Muscle of leg (tissue), 11 donors: Measurements from ENCODE around the gene ERFL. TPM values are rescaled to one million over a fixed set of nuclear protein-coding genes. Genes with fewer than 3 reads are reported as not detected.

Experiments used
- DNase-seq: peaks from one replicate; pipeline ENCODE4 v3.0.0; 2013
- H3K27ac ChIP-seq: one replicate; pipeline ENCODE4 v1.5.1; 2013; ENCODE audit warnings: mild to moderate bottlenecking, low read length, control low read depth
- H3K27me3 ChIP-seq: one replicate; pipeline ENCODE4 v1.6.1; 2013; ENCODE audit warnings: low read length; ENCODE audit not compliant: control insufficient read depth, insufficient read depth
- H3K36me3 ChIP-seq: one replicate; pipeline ENCODE4 v1.6.1; 2013; ENCODE audit warnings: low read length; ENCODE audit not compliant: control insufficient read depth, insufficient read depth
- H3K4me1 ChIP-seq: one replicate; pipeline ENCODE4 v1.6.1; 2013; ENCODE audit warnings: low read length; ENCODE audit not compliant: control insufficient read depth, insufficient read depth
- H3K4me3 ChIP-seq: one replicate; pipeline ENCODE4 v1.5.1; 2013; ENCODE audit warnings: low read length, control low read depth
- H3K9me3 ChIP-seq: replicated peaks from 2 replicates; pipeline ENCODE4 v1.6.1; 2013; ENCODE audit warnings: low read depth, low read length; ENCODE audit not compliant: control insufficient read depth
- WGBS: methylation state at CpG from one replicate; pipeline ENCODE4 v1.1.5; 2013; ENCODE audit warnings: missing lambda C conversion rate; ENCODE audit not compliant: insufficient coverage; 5-methylcytosine and 5-hydroxymethylcytosine counted together
- polyA plus RNA-seq, 8 donors: library from polyadenylated mRNA; unstranded; fragments of 120-200 nt; gene quantifications; one replicate each; pipeline versions ENCODE4 v1.2.1 to v1.2.3, GENCODE V29; 2013; ENCODE audit warnings: inconsistent platforms in 1 of 8, low replicate concordance in 1 of 8; ENCODE audit not compliant: insufficient read length in 8 of 8, insufficient read depth in 1 of 8
- total RNA-seq: library from RNA; stranded (reverse); fragments of 120-200 nt; gene quantifications from one replicate; pipeline ENCODE4 v1.2.4, GENCODE V29; 2013

ERFL gene
- total and polyA plus RNA-seq, 9 donors: 0.04 to 0.31 (median 0.12) TPM

GRCh38 chr19:41911889-41912731 is 16.1 kb downstream of the ERFL start:
- Histone ChIP-seq H3K27ac (no peak overlapping the region), H3K27me3 (peaks cover 80% of the 10 kb centered on the region), H3K36me3 (peaks cover 4% of the 10 kb centered on the region), H3K9me3 (no peaks in the 10 kb centered on the region), H3K4me1 (no peaks in the 10 kb centered on the region), H3K4me3 (no peak overlapping the region)
- 6% methylated on average over 23 of the region's 29 CpGs for WGBS
- no peak for DNase-seq

DNA sequence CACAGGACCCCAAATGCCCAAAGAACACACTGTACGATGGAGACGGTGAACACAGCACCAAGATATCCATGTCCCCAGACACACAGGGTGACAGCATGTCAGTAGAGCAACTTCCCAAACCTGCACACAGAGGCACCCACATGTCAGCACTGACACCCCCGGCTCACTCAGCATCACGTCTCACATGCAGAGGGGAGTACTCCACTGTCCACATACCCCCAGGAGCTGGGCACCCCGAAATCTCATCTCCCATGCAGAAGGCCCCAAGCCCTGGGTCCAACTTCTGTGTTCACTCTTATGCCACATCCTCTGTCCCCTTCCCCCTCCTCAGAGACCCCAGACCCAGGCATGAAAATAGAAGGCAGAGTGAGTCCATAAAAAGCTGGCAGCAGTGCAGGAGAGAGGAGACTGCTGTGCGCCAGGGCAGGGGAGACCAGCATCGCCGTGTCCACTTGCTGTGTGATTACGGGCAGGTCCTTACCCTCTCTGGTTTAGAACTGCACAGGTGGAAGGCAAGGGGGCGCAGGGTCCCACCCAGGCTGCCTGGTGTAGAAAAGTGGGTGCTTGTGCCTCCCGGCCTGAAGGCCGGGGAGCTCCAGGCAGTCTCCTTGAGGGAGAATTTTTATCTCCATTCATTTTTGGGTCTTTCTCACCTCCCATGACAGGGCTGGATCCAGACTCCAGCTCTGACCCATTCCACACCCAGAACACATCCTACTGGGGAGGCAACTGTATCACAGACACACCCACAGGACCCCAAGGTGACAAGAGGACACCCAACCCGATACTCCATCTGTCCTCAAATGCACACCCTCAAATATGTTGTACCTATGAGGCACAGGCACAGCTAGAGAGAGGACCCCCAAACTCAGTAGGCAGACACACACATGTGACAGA is 17.0 kb downstream of the ERFL start:
- H3K4me1 ChIP-seq: no peaks in the 10 kb centered on the region
- WGBS: 64% methylated on average over 6 of the region's 13 CpGs
- no peak overlapping the region for H3K4me3 ChIP-seq
- H3K27ac ChIP-seq: no peak overlapping the region
- no peak for DNase-seq
- H3K9me3 ChIP-seq: no peaks in the 10 kb centered on the region
- H3K27me3 ChIP-seq: peaks cover 71% of the 10 kb centered on the region
- H3K36me3 ChIP-seq: peaks cover 12% of the 10 kb centered on the region

- Histone ChIP-seq H3K27ac (no peak overlapping the region), H3K4me1 (no peaks in the 10 kb centered on the region), H3K9me3 (no peaks in the 10 kb centered on the region), H3K4me3 (no peak overlapping the region), H3K27me3 (peaks cover 63% of the 10 kb centered on the region), H3K36me3 (peaks cover 20% of the 10 kb centered on the region)
- DNase-seq: no peak
- 73% methylated on average over 12 of the region's 12 CpGs for WGBS
Measured at GRCh38 chr19:41910240-41910991, 17.8 kb downstream of the ERFL start.

DNA sequence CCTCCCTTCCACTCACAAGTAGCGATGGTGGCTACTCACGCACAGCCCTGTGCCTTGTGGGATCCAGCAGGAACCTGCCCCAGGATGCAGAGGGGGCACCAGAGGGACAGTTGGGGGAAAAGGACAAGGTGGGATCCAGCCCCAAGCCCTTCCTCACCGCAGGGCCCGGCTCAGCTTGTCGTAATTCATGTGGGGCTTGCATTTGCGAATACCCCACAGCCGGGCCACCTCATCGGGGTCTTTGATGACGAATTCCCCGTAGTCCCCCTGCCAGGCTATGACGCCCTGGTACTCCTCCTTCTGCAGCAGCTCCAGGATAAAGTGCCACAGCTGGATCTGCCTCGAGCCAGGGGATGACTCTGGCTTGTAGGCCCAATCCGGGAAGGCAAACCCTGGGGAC is 18.5 kb downstream of the ERFL start:
- Histone ChIP-seq H3K27me3 (peaks cover 56% of the 10 kb centered on the region), H3K9me3 (no peaks in the 10 kb centered on the region), H3K4me3 (no peak overlapping the region), H3K27ac (no peak overlapping the region), H3K36me3 (peaks cover 28% of the 10 kb centered on the region), H3K4me1 (no peaks in the 10 kb centered on the region)
- DNase-seq: no peak
- WGBS: 38% methylated on average over 9 of the region's 13 CpGs

- Histone ChIP-seq H3K36me3 (peaks cover 36% of the 10 kb centered on the region), H3K9me3 (no peaks in the 10 kb centered on the region), H3K4me3 (no peak overlapping the region), H3K27ac (no peak overlapping the region), H3K27me3 (peaks cover 48% of the 10 kb centered on the region), H3K4me1 (no peaks in the 10 kb centered on the region)
- DNase-seq: no peak
- WGBS: 76% methylated on average over 8 of the region's 11 CpGs
Measured at GRCh38 chr19:41908724-41909464, 19.4 kb downstream of the ERFL start.

DNA sequence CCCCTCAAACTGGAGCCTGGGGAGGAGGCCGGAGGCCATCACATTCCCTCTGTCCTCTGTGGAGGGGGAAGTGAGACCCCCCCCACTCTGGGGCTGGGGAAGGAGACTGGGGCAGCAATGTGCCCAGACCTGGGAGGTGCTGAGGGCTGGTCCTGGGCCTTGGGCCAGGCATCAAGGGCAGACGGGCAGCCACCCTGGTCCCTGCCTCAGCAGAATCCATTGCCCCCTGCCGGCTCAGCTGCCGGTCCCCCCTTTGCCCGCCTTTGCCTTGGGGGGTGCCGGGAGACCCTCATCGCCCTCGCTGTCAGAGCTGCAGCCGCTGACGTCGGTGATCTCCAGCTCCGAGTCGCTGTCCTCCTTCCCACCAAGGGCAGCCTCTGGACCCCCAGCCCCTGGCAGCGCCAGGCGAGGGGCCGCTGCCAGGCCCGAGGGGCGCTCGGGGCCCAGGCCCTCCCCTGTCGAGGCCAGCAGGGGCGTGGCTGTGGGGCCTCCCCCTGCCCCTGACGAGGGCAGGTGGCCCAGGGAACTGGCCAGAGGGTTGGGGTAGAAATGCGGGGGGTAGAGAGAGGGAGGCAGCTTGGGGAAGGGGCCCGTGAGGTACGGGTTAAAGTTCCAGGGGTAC is 20.1 kb downstream of the ERFL start:
- Histone ChIP-seq H3K4me3 (no peak overlapping the region), H3K27ac (no peak overlapping the region), H3K9me3 (no peaks in the 10 kb centered on the region), H3K27me3 (peaks cover 40% of the 10 kb centered on the region), H3K4me1 (no peaks in the 10 kb centered on the region), H3K36me3 (peaks cover 44% of the 10 kb centered on the region)
- no peak for DNase-seq
- 79% methylated on average over 24 of the region's 25 CpGs for WGBS

GRCh38 chr19:41906916-41907680 is 21.2 kb downstream of the ERFL start:
- H3K4me1 ChIP-seq: no peaks in the 10 kb centered on the region
- peaks cover 31% of the 10 kb centered on the region for H3K27me3 ChIP-seq
- H3K27ac ChIP-seq: no peak overlapping the region
- 29% methylated on average over 4 of the region's 21 CpGs for WGBS
- DNase-seq: no peak
- peaks cover 54% of the 10 kb centered on the region for H3K36me3 ChIP-seq
- H3K9me3 ChIP-seq: no peaks in the 10 kb centered on the region
- no peak overlapping the region for H3K4me3 ChIP-seq

GRCh38 chr19:41906271-41906670 is 22.0 kb downstream of the ERFL start:
- Histone ChIP-seq H3K27me3 (peaks cover 22% of the 10 kb centered on the region), H3K27ac (no peak overlapping the region), H3K4me3 (no peak overlapping the region), H3K36me3 (peaks cover 62% of the 10 kb centered on the region), H3K9me3 (no peaks in the 10 kb centered on the region), H3K4me1 (no peaks in the 10 kb centered on the region)
- DNase-seq: no peak
- WGBS: 44% methylated on average over 5 of the region's 9 CpGs
